Superior temporal gyrus (tissue), 1 donor: ENCODE measurements around the gene ADAMTSL2.

Experiments used
- DNase-seq: peaks from one replicate; pipeline ENCODE4 v3.0.0-alpha.2; 2016; ENCODE audit errors: extremely low spot score

ADAMTSL2 gene

GRCh38 chr9:133518200-133518599 is 16.3 kb upstream of the ADAMTSL2 start:
- DNase-seq: no peak

- DNase-seq: no peak
Observed at GRCh38 chr9:133518706-133519449, 15.6 kb upstream of the ADAMTSL2 start.

DNA sequence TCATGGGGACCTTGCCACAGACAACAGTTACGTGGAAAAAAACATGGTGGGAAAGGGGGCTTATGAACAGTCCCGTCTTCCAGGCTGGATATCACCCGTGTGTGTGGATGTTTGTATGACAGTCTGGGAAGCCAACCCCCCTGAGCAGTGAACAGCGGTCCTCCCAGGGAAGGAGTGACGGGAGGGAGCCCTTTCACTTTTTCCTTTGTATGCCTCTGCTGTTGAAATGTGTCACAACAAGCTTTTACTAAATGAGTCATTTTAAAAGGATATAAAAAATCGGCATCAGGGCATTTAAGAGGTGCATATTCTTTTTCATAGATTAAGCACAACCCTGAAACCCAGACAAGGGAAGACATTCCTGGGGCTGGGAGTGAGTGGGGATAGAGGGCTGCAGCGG is 14.8 kb upstream of the ADAMTSL2 start:
- DNase-seq: no peak

- DNase-seq: no peak
Observed at GRCh38 chr9:133520121-133520835, 14.2 kb upstream of the ADAMTSL2 start.

DNA sequence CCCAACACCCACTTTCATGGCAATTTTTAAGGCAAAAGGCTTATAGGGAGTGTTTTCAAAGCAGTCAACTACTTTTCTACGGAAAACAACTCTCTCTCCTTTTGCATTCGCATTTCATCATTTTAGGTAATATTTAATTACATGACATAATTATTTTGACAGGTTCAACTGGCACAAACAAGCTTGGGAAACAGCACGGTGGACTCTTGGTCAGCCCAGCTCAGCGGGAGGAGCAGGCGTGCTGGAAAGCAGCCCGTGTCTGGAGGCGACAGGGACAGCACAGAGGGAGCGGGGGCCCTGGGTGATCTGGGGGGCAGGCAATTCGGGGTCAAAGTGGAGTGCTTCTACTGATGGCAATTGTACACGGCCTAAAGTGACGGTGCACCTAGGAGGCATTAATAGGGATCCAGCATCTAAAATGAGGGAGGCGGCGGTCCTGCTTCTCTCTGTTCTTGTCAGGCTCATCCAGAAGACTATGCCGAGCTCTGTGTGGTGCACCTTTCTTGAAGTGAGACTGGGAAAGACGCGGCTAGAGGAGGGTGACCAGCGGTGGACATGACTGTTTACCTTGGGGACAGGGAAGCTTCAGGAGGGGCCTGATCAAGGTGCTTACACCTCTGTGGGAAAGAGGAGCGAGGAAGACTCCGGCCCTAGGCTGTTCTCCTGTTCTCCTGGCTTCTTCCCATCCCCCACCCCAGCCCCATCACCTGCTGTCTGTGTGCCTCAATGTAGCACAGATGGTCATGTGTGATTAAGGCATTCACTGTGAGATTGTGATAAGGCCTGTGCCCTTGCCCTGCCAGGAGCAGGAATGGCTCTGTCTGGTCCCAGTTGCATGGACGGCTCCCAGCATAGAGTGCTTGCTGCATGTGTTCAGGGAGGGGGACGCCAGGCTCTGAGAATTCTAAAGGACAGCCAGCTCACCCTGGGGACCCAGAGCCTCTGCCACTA is 13.1 kb upstream of the ADAMTSL2 start:
- DNase-seq: peak; percentile 68

DNA sequence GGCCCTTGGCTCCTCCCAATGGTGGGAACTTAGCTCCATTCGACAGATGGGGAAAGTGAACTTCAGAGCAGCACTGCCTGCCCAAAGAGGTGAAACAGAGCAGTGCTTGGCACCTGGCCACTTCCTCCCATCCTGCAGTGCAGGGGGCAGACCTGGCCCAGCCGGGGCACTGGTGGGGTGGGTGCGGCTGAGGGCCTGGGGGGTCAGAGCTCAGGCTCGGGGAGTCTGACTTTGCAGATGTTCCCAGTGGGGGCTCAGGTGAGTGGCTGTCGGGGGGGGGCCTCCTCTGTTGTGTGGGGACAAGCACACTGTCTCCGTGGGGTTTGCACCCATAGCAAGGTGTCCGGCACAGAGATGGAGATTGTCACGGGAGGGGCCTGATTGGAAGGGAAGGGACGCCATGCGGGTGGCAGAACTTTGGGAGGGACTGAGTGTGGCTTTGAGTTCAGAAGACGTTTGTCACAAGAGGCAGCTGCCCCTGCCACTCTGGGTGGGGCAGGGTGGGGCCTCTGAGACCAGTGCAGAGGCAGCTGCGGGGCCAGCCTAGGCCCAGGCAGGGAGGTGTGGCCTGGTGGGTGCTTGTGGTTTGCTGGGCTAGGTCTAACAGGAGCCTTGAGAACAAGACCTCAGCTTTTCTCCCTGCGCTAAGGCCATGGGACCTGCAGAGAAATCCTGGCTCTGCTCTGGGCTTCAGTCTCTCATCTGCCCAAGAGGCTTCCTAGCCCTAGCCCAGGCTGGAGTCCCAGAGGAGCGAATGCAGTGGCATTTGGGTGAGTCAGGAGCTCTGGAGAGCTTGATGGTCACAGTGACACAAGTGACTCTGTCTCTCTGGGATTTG is 12.2 kb upstream of the ADAMTSL2 start:
- no peak for DNase-seq

DNA sequence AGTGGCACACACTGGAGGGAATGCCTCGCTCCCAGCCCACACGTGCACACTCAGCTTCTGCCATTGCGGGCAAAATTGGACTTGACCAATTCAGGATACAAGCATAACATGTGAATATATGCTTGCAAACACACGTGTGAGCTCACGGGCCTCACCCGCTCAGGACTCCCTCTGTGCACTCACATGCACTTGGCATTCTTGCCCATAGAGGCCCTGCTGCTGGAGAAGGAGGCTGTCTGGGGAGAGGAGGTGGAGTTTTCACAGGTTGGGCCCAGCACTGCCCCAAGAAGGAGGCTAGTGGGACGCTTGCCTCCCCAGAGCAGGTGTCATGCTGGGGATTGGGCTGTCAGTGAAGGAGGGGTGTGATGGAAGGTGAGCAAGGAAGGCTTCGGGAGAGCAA is 11.4 kb upstream of the ADAMTSL2 start:
- no peak for DNase-seq

- no peak for DNase-seq
Observed at GRCh38 chr9:133524146-133524545, 10.4 kb upstream of the ADAMTSL2 start.

GRCh38 chr9:133524679-133525228 is 9.8 kb upstream of the ADAMTSL2 start, which contains the start of gene MYMK:
Gene MYMK, minus strand, starts transcription at chr9:133524959. Its CDS starts 115 bp downstream, at chr9:133524844.
- DNase-seq: no peak

- DNase-seq: no peak
Observed at GRCh38 chr9:133525677-133526076, 8.8 kb upstream of the ADAMTSL2 start.

- peak; percentile 90 for DNase-seq
Observed at GRCh38 chr9:133526721-133527321, 7.7 kb upstream of the ADAMTSL2 start.

- DNase-seq: no peak
Observed at GRCh38 chr9:133527444-133527920, 7.0 kb upstream of the ADAMTSL2 start.

- DNase-seq: no peak
Observed at GRCh38 chr9:133528001-133528875, 6.3 kb upstream of the ADAMTSL2 start.

GRCh38 chr9:133528876-133529241 is 5.6 kb upstream of the ADAMTSL2 start:
- DNase-seq: no peak

DNA sequence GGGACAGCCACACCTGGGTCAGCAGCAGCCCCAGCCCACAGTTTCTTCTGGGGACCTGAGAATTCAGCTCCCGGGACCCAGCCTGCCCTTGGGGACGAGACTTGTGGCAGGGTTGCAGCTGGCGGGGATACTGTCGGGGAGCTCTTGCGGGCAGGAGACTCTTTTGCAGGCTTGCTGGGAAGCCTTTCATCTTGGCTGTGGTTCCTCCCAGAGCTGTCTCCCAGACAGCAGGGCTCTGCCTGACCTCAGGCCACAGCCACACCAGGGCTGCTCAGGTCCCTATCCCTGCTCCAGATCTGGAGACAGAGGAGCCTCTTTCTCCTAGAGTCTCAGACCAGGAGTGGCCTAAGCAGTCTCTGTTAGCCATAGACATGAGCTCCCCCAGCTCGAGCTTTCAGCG is 5.0 kb upstream of the ADAMTSL2 start:
- DNase-seq: no peak

DNA sequence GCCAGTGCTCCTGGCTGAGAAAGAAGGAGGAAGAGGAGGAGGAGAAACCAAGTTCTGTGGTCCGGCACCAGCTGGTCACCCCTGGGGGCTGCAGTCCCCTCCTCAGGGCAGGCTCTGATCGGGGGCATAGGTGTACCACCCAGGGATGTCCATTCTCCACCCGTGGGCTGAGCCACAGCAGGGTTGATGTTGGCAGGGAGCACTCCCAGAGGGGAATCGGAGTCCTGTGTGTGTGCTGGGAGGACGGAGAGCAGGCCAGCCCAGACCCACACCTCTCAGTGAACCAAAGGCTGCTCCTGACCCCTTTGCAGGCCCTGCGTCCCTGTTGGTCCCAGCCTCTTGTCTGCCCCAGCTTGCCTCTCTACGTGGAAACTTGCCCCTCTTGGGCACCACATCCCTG is 4.6 kb upstream of the ADAMTSL2 start:
- no peak for DNase-seq

- DNase-seq: no peak
Observed at GRCh38 chr9:133531293-133531692, 3.2 kb upstream of the ADAMTSL2 start.

DNA sequence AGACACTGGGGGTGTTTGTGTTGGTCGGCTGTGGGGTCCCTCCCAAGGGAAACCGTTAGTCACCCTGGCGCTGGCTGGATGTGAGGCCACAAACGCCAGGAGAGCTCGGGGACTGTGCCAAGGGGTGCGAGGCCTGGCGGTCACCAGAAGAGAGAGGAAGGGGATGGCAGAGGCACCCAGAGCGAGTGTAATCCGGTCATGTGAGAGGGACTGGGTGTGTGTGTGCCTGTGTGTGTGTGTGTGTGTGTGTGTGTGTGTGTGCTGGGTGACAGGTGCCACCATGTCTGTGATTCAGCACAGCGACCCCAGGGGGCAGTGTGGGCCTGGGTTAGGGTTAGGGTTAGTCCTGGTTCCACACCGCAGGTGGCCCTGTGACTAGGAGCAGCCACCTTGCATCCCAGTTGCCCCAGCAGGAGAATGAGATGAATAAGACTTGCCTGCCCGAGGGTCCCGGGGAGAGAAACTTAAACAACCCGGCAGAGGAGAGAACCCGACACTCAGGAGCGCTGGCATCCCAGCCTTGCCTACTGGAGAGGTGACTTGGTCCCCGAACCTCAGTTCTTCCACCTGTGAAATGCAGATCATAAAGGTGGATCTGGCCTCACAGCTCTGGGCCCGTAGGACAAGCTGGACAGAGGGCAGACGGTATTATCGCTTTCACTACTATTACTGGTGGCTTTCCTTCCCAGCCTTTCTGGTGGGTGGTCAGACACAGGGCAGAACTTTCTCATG is 1.4 kb upstream of the ADAMTSL2 start:
- DNase-seq: peak; percentile 60

DNA sequence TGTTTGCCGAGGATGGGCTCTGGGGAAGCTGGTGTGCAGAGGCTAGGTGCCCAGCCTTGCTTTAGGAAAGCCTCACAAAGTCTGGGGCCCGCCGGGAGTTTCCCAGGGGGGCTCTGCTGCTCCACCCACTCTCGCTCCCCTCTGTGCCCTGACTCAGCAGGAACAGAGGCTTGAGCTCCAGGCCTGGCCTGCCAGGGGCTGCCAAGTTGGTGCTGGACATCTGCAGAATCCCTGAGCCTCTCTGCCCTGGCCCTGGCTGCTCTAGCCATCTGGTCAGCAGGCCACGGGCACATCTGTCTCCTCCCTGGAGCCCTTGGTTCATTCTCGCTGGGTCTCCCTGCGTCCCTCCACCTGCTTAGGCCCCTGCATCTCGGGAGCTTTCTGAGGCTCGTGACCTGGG is 647 bp upstream of the ADAMTSL2 start:
- no peak for DNase-seq
